Liver (tissue), 3 donors: Measurements from ENCODE around the gene TRA2A.

Experiments used
- GABPA ChIP-seq, 2 donors: IDR thresholded peaks in 1 of 2; conservative IDR thresholded peaks in 1 of 2; 2 replicates each; pipeline ENCODE4 v1.6.1; 2016; ENCODE audit warnings: antibody characterized with exemption in 2 of 2, mild to moderate bottlenecking in 1 of 2, moderate library complexity in 1 of 2
- HNF4G ChIP-seq: IDR thresholded peaks from 2 replicates; pipeline ENCODE4 v1.6.1; 2016; ENCODE audit warnings: antibody characterized with exemption
- JUND ChIP-seq, 2 donors: IDR thresholded peaks; 2 replicates each; pipeline ENCODE4 v1.6.1; 2016; ENCODE audit warnings: antibody characterized with exemption in 2 of 2
- SP1 ChIP-seq: IDR thresholded peaks from 2 replicates; pipeline ENCODE4 v1.6.1; 2018; ENCODE audit warnings: antibody characterized with exemption, mild to moderate bottlenecking
- TAF1 ChIP-seq: conservative IDR thresholded peaks from 2 replicates; pipeline ENCODE4 v1.6.1; 2016; ENCODE audit warnings: antibody characterized with exemption, mild to moderate bottlenecking
- YY1 ChIP-seq: IDR thresholded peaks from 2 replicates; pipeline ENCODE4 v1.6.1; 2016; ENCODE audit warnings: antibody characterized with exemption, mild to moderate bottlenecking
- TF ChIP-seq, protein P1 (sequence below): IDR thresholded peaks from 2 replicates; pipeline ENCODE4 v1.6.1; 2016; ENCODE audit warnings: antibody characterized with exemption, mild to moderate bottlenecking
- TF ChIP-seq, protein P2 (sequence below): fragments of 150-350 bp; IDR thresholded peaks from 2 replicates; pipeline ENCODE4 v1.5.1; 2017; ENCODE audit warnings: improper control_type of control experiment, low read depth, low read length; ENCODE audit not compliant: missing input control
- TF ChIP-seq, protein P3 (sequence below): IDR thresholded peaks from 2 replicates; pipeline ENCODE4 v1.6.1; 2016; ENCODE audit warnings: antibody characterized with exemption
- donor health status: healthy.
- donor health status: healthy.

DNA sequence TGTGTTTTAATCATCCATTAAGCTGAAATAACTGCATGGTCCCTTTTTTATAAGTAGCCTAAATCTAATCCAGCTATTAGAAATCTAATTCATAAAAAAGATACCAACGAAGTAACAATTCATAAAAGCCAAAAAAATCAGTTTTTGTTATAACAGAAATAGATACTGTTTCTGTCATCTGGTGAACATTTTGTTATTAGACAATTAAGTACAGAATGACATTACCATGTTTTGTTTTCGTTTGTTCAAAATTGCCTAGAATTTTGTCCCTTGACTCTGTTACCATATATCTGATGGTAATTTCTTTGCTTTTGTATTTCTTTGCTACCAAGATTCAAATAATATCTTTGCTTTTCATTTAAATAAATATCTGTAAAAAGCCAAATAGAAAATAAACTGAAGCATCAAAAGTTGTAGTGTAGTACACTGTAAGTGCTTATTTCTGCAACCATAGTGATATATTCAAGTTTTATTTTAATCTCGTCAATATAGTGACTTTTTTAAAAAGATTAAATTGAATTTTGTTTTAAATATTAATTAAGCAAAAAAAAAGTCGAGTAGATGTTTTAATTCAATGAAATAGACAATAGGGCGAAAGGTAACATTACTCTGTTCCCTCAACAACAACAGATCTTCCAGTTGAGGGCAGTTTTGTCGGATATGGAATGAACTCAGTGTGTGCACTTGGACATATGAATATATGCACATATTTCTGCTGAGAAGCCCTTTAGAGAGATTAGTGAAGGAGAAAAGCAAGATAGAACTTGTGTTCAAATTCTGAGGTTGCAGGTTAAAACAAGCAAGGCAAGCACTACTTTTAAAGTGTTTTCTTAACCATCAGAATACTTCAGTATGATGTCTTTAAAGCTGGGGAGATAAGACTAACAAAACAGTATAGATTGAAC, 53.6 kb downstream of the TRA2A start:
- TF ChIP-seq, protein P1, sequence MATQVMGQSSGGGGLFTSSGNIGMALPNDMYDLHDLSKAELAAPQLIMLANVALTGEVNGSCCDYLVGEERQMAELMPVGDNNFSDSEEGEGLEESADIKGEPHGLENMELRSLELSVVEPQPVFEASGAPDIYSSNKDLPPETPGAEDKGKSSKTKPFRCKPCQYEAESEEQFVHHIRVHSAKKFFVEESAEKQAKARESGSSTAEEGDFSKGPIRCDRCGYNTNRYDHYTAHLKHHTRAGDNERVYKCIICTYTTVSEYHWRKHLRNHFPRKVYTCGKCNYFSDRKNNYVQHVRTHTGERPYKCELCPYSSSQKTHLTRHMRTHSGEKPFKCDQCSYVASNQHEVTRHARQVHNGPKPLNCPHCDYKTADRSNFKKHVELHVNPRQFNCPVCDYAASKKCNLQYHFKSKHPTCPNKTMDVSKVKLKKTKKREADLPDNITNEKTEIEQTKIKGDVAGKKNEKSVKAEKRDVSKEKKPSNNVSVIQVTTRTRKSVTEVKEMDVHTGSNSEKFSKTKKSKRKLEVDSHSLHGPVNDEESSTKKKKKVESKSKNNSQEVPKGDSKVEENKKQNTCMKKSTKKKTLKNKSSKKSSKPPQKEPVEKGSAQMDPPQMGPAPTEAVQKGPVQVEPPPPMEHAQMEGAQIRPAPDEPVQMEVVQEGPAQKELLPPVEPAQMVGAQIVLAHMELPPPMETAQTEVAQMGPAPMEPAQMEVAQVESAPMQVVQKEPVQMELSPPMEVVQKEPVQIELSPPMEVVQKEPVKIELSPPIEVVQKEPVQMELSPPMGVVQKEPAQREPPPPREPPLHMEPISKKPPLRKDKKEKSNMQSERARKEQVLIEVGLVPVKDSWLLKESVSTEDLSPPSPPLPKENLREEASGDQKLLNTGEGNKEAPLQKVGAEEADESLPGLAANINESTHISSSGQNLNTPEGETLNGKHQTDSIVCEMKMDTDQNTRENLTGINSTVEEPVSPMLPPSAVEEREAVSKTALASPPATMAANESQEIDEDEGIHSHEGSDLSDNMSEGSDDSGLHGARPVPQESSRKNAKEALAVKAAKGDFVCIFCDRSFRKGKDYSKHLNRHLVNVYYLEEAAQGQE = no peak
- no peak for TF ChIP-seq TAF1
- TF ChIP-seq, protein P2, sequence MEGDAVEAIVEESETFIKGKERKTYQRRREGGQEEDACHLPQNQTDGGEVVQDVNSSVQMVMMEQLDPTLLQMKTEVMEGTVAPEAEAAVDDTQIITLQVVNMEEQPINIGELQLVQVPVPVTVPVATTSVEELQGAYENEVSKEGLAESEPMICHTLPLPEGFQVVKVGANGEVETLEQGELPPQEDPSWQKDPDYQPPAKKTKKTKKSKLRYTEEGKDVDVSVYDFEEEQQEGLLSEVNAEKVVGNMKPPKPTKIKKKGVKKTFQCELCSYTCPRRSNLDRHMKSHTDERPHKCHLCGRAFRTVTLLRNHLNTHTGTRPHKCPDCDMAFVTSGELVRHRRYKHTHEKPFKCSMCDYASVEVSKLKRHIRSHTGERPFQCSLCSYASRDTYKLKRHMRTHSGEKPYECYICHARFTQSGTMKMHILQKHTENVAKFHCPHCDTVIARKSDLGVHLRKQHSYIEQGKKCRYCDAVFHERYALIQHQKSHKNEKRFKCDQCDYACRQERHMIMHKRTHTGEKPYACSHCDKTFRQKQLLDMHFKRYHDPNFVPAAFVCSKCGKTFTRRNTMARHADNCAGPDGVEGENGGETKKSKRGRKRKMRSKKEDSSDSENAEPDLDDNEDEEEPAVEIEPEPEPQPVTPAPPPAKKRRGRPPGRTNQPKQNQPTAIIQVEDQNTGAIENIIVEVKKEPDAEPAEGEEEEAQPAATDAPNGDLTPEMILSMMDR = no peak
- TF ChIP-seq JUND (IDR thresholded peaks at IDR 0.05) = no peak
- TF ChIP-seq SP1 = no peak
- TF ChIP-seq YY1 = no peak
- TF ChIP-seq, protein P3, sequence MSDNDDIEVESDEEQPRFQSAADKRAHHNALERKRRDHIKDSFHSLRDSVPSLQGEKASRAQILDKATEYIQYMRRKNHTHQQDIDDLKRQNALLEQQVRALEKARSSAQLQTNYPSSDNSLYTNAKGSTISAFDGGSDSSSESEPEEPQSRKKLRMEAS = no peak
- TF ChIP-seq HNF4G = no peak
- TF ChIP-seq GABPA (IDR thresholded peaks at IDR 0.05 in 1 of 2, conservative IDR thresholded peaks at IDR 0.05 in 1 of 2) = no peak
